IMR-90 (cell line): ENCODE results near the gene PGF. TPM values are rescaled to one million over a fixed set of nuclear protein-coding genes. Genes with fewer than 3 reads are reported as not detected.

ENCODE experiments used
- ATAC-seq: fragments of 200-7000 bp; cut with Tn5 transposase; 2 replicates; pipeline ENCODE4 v1.9.1; 2020; ENCODE audit warnings: low read depth, mild to moderate bottlenecking, moderate library complexity
- BruUV-seq: library from RNA; stranded (reverse); fragments of 400-500 nt; replicated peaks from 2 replicates; lab custom pipeline; 2021; lab: Mats Ljungman, UMichigan
- CTCF ChIA-PET: fragments of 300-600 bp; formaldehyde crosslinking; extraction: SDS; loops from one replicate; lab custom pipeline; 2021; ENCODE audit warnings: antibody characterized with exemption; lab: Yijun Ruan, JAX
- POLR2A ChIA-PET: fragments of 300-600 bp; sonication (Branson Sonifier 250); formaldehyde crosslinking; loops from one replicate; lab custom pipeline; 2022; ENCODE audit warnings: antibody characterized with exemption; ENCODE audit not compliant: unreplicated experiment; lab: Charles Lee
- DNase-seq: peaks from one replicate; pipeline ENCODE4 v3.0.0; 2013
- H2AFZ ChIP-seq: replicated peaks from 2 replicates; pipeline ENCODE3; 2013; ENCODE audit warnings: low read length, mild to moderate bottlenecking; ENCODE audit not compliant: poor library complexity
- H2AK5ac ChIP-seq: 2 replicates; pipeline ENCODE4 v1.6.1; 2013; ENCODE audit warnings: low read depth, low read length, inconsistent platforms
- H2AK9ac ChIP-seq: replicated peaks from 2 replicates; pipeline ENCODE3; 2013; ENCODE audit warnings: mild to moderate bottlenecking, low read depth, low read length, moderate library complexity; ENCODE audit not compliant: poor library complexity
- H2BK120ac ChIP-seq: 2 replicates; pipeline ENCODE4 v1.6.1; 2013; ENCODE audit warnings: low read depth, low read length, inconsistent platforms
- H2BK15ac ChIP-seq: 3 replicates; pipeline ENCODE4 v1.6.1; 2013; ENCODE audit warnings: low read depth, low read length, inconsistent platforms
- H2BK20ac ChIP-seq: 2 replicates; pipeline ENCODE4 v1.6.1; 2013; ENCODE audit warnings: low read depth, mild to moderate bottlenecking, inconsistent platforms, low read length, moderate library complexity
- H2BK5ac ChIP-seq: 2 replicates; pipeline ENCODE4 v1.6.1; 2013; ENCODE audit warnings: mild to moderate bottlenecking, low read depth, low read length, inconsistent platforms; ENCODE audit not compliant: poor library complexity, severe bottlenecking
- H3K14ac ChIP-seq: replicated peaks from 2 replicates; pipeline ENCODE4 v1.6.1; 2013; ENCODE audit warnings: low read depth, low read length, inconsistent platforms
- H3K18ac ChIP-seq: 2 replicates; pipeline ENCODE4 v1.6.1; 2013; ENCODE audit warnings: low read depth, low read length, control low read depth
- H3K23ac ChIP-seq: 2 replicates; pipeline ENCODE4 v1.6.1; 2013; ENCODE audit warnings: low read depth, low read length, inconsistent platforms
- H3K27ac ChIP-seq: 2 replicates; pipeline ENCODE4 v1.5.1; 2013; ENCODE audit warnings: mild to moderate bottlenecking, control low read depth, low read length; ENCODE audit not compliant: insufficient read depth
- H3K27me3 ChIP-seq: 2 replicates; pipeline ENCODE4 v1.6.1; 2013; ENCODE audit warnings: low read length; ENCODE audit not compliant: control insufficient read depth, insufficient read depth
- H3K36me3 ChIP-seq: 2 replicates; pipeline ENCODE4 v1.6.1; 2013; ENCODE audit warnings: low read length, mixed read lengths; ENCODE audit not compliant: control insufficient read depth, insufficient read depth
- H3K4ac ChIP-seq: 2 replicates; pipeline ENCODE4 v1.6.1; 2013; ENCODE audit warnings: low read depth, low read length, inconsistent platforms
- H3K4me1 ChIP-seq: 2 replicates; pipeline ENCODE4 v1.6.1; 2013; ENCODE audit warnings: low read length, mixed read lengths; ENCODE audit not compliant: control insufficient read depth, insufficient read depth
- H3K4me2 ChIP-seq: 2 replicates; pipeline ENCODE4 v1.6.1; 2013; ENCODE audit warnings: low read depth, mild to moderate bottlenecking, control low read depth, low read length, moderate library complexity
- H3K4me3 ChIP-seq: 2 replicates; pipeline ENCODE4 v1.5.1; 2013; ENCODE audit warnings: low read depth, mild to moderate bottlenecking, control low read depth, low read length, moderate library complexity; ENCODE audit not compliant: insufficient read depth
- H3K56ac ChIP-seq: 2 replicates; pipeline ENCODE4 v1.6.1; 2013; ENCODE audit warnings: low read length, inconsistent platforms; ENCODE audit not compliant: insufficient read depth; ENCODE audit errors: extremely low read depth
- H3K79me1 ChIP-seq, 2 experiments: 2 replicates each; pipeline ENCODE4 v1.6.1; 2013; ENCODE audit warnings: low read length in 2 of 2, inconsistent platforms in 1 of 2, low read depth in 1 of 2
- H3K9ac ChIP-seq: 2 replicates; pipeline ENCODE4 v1.6.1; 2013; ENCODE audit warnings: low read depth, low read length, control low read depth
- H3K9me1 ChIP-seq: 2 replicates; pipeline ENCODE4 v1.6.1; 2013; ENCODE audit warnings: low read length, inconsistent platforms; ENCODE audit not compliant: insufficient read depth
- H3K9me3 ChIP-seq: 2 replicates; pipeline ENCODE4 v1.6.1; 2013; ENCODE audit warnings: low read length; ENCODE audit not compliant: control insufficient read depth, insufficient read depth
- H4K20me1 ChIP-seq: 2 replicates; pipeline ENCODE4 v1.6.1; 2013; ENCODE audit warnings: low read length, inconsistent platforms; ENCODE audit not compliant: insufficient read depth
- H4K5ac ChIP-seq: 2 replicates; pipeline ENCODE4 v1.6.1; 2013; ENCODE audit warnings: mild to moderate bottlenecking, low read depth, low read length, control low read depth
- H4K8ac ChIP-seq, 2 experiments: 2 replicates each; pipeline ENCODE4 v1.6.1; 2013; ENCODE audit warnings: low read depth in 2 of 2, low read length in 2 of 2, control low read depth in 1 of 2, inconsistent platforms in 1 of 2
- H4K91ac ChIP-seq: 2 replicates; pipeline ENCODE4 v1.6.1; 2013; ENCODE audit warnings: low read depth, low read length, inconsistent platforms; ENCODE audit not compliant: insufficient read depth
- BHLHE40 ChIP-seq: fragments of 150-350 bp; IDR thresholded peaks from 2 replicates; pipeline ENCODE4 v1.6.1; 2016; ENCODE audit warnings: mild to moderate bottlenecking, low read depth, low read length
- CHD1 ChIP-seq: IDR thresholded peaks from 2 replicates; pipeline ENCODE4 v1.6.1; 2012; ENCODE audit warnings: low read depth, low read length, improper control_type of control experiment
- ELK1 ChIP-seq: fragments of 150-350 bp; IDR thresholded peaks from 2 replicates; pipeline ENCODE4 v1.6.1; 2016; ENCODE audit warnings: low read depth, mild to moderate bottlenecking, low read length, moderate library complexity, borderline replicate concordance
- FOS ChIP-seq: fragments of 150-350 bp; IDR thresholded peaks from 2 replicates; pipeline ENCODE4 v1.6.1; 2016; ENCODE audit warnings: low read depth, low read length
- MAFK ChIP-seq: IDR thresholded peaks from 2 replicates; pipeline ENCODE4 v1.6.1; 2012; ENCODE audit warnings: low read depth, low read length, improper control_type of control experiment
- MAZ ChIP-seq: IDR thresholded peaks from 2 replicates; pipeline ENCODE4 v1.6.1; 2012; ENCODE audit warnings: low read depth, mild to moderate bottlenecking, low read length, improper control_type of control experiment, moderate library complexity, borderline replicate concordance
- MXI1 ChIP-seq: IDR thresholded peaks from 2 replicates; pipeline ENCODE4 v1.6.1; 2012; ENCODE audit warnings: low read depth, mild to moderate bottlenecking, low read length, moderate library complexity, borderline replicate concordance
- NFE2L2 ChIP-seq: fragments of 150-350 bp; IDR thresholded peaks from 2 replicates; pipeline ENCODE4 v1.6.1; 2016; ENCODE audit warnings: low read depth, mild to moderate bottlenecking, low read length
- RAD21 ChIP-seq: IDR thresholded peaks from 2 replicates; pipeline ENCODE4 v1.6.1; 2012; ENCODE audit warnings: low read length, improper control_type of control experiment
- RCOR1 ChIP-seq: IDR thresholded peaks from 2 replicates; pipeline ENCODE4 v1.6.1; 2012; ENCODE audit warnings: mild to moderate bottlenecking, low read length, improper control_type of control experiment; ENCODE audit not compliant: insufficient replicate concordance
- RFX5 ChIP-seq: IDR thresholded peaks from 2 replicates; pipeline ENCODE4 v1.8.0; 2012; ENCODE audit warnings: low read depth, mild to moderate bottlenecking, low read length, moderate library complexity
- SMC3 ChIP-seq: fragments of 150-350 bp; IDR thresholded peaks from 2 replicates; pipeline ENCODE4 v1.6.1; 2016; ENCODE audit warnings: low read depth, mild to moderate bottlenecking, antibody characterized with exemption, low read length, moderate library complexity
- WGBS, 2 experiments: methylation state at CpG; one replicate each; pipeline versions ENCODE4 v1.1.5 to v1.1.7; 2013; ENCODE audit warnings: missing lambda C conversion rate in 2 of 2; ENCODE audit not compliant: insufficient read length in 1 of 2; ENCODE audit errors: extremely low coverage in 2 of 2; 5-methylcytosine and 5-hydroxymethylcytosine counted together
- dilution Hi-C: fragments of 300-500 bp; cut with HindIII; formaldehyde crosslinking; loops from one replicate; pipeline ENCODE4 v1.14.3; 2018; ENCODE audit warnings: low sequenced_read_pairs; ENCODE audit not compliant: unreplicated experiment
- in situ Hi-C: fragments of 300-500 bp; cut with MboI; formaldehyde crosslinking; loops from 3 replicates; pipeline ENCODE4 v1.14.3; 2019; ENCODE audit warnings: low sequenced_read_pairs, inconsistent platforms, mixed read lengths
- intact Hi-C: fragments of 100-400 bp; cut with micrococcal nuclease; formaldehyde crosslinking; loops from 2 replicates; pipeline ENCODE4 v1.10.0; 2022
- polyA plus RNA-seq, 3 experiments: library from polyadenylated mRNA; depleted of rRNA; stranded (reverse); fragments of >200 nt; gene quantifications; 2 replicates each; pipeline ENCODE4 v1.2.3, GENCODE V29; 2012; ENCODE audit warnings: low replicate concordance in 1 of 3
- total RNA-seq: library from RNA; depleted of rRNA; stranded (reverse); fragments of >200 nt; gene quantifications from 2 replicates; pipeline ENCODE4 v1.2.3, GENCODE V29; 2012
- TF ChIP-seq, protein P1 (sequence below): fragments of 150-350 bp; IDR thresholded peaks from 2 replicates; pipeline ENCODE4 v1.6.1; 2017; ENCODE audit warnings: mild to moderate bottlenecking, antibody characterized with exemption, low read length, low read depth
- TF ChIP-seq, protein P2 (sequence below): conservative IDR thresholded peaks from 2 replicates; pipeline ENCODE4 v1.5.1; 2012; ENCODE audit warnings: mild to moderate bottlenecking, low read depth, low read length, improper control_type of control experiment

PGF gene
- total and polyA plus RNA-seq, 2 of the 4 experiments (the other 2 are of a cell fraction), result 0.36 to 0.39 TPM

DNA sequence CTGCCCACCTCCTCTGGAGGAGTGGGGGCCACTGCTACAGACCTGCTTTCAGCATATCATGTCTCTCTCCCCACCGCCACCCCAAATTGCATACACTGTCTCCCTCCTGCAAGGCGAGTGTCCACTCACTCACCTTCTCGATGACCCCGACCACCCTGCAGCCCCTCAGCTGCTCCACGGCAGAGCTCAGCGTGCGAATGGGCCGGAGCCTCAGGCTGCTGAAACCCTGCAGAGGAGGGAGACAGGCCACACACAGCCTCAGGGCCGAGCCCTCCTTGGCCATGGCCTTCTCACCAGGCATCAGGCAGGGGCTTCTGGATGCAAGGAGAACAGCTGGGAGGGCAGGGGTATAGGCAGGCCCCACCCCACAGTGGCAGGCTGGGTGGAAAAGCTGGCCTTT, 37.0 kb downstream of the PGF start:
- Histone ChIP-seq H3K4me1 (peaks cover 4% of the 10 kb centered on the region; the same call in 1 of the 2 replicates), H3K9ac (no peak overlapping the region), H4K20me1 (no peaks in the 10 kb centered on the region), H2BK20ac (no peak overlapping the region), H3K18ac (no peak overlapping the region), H3K36me3 (no peaks in the 10 kb centered on the region), H4K91ac (no peak overlapping the region), H2BK120ac (no peak overlapping the region), H2AK9ac (peak overlapping the region; percentile 57), H3K4me3 (no peak overlapping the region), H4K5ac (no peak overlapping the region), H3K56ac (no peak overlapping the region), H3K14ac (no peak overlapping the region), H3K27me3 (no peaks in the 10 kb centered on the region), H4K8ac (no peak overlapping the region), H2AK5ac (no peak overlapping the region), H2BK5ac (no peak overlapping the region), H3K23ac (no peak overlapping the region), H3K4ac (no peak overlapping the region), H3K27ac (no peak overlapping the region), H3K9me3 (no peaks in the 10 kb centered on the region), H3K79me1 (no peaks in the 10 kb centered on the region), H2BK15ac (no peak overlapping the region), H2AFZ (peak overlapping the region; percentile 33), H3K4me2 (no peak overlapping the region), H3K9me1 (0 out of 2 replicates have a peak, but pooled peaks cover 2% of the 10 kb centered on the region)
- ChIA-PET CTCF (no interaction called here), POLR2A (no interaction called here)
- in situ Hi-C loops (loop anchor here (10.0 kb wide), 1 partner anchor 386 kb away; no protein-coding TSS in a partner anchor), intact Hi-C loops (no loop called here), dilution Hi-C loops (no loop called here)
- no peak for DNase-seq
- TF ChIP-seq ELK1, result no peak
- no peak for TF ChIP-seq BHLHE40
- TF ChIP-seq, protein P1, sequence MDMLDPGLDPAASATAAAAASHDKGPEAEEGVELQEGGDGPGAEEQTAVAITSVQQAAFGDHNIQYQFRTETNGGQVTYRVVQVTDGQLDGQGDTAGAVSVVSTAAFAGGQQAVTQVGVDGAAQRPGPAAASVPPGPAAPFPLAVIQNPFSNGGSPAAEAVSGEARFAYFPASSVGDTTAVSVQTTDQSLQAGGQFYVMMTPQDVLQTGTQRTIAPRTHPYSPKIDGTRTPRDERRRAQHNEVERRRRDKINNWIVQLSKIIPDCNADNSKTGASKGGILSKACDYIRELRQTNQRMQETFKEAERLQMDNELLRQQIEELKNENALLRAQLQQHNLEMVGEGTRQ, result no peak
- TF ChIP-seq FOS, result no peak
- no peak for TF ChIP-seq MAZ
- TF ChIP-seq CHD1, result no peak
- TF ChIP-seq RCOR1, result no peak
- no peak for TF ChIP-seq RFX5
- no peak for TF ChIP-seq RAD21
- TF ChIP-seq, protein P2, sequence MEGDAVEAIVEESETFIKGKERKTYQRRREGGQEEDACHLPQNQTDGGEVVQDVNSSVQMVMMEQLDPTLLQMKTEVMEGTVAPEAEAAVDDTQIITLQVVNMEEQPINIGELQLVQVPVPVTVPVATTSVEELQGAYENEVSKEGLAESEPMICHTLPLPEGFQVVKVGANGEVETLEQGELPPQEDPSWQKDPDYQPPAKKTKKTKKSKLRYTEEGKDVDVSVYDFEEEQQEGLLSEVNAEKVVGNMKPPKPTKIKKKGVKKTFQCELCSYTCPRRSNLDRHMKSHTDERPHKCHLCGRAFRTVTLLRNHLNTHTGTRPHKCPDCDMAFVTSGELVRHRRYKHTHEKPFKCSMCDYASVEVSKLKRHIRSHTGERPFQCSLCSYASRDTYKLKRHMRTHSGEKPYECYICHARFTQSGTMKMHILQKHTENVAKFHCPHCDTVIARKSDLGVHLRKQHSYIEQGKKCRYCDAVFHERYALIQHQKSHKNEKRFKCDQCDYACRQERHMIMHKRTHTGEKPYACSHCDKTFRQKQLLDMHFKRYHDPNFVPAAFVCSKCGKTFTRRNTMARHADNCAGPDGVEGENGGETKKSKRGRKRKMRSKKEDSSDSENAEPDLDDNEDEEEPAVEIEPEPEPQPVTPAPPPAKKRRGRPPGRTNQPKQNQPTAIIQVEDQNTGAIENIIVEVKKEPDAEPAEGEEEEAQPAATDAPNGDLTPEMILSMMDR, result no peak
- TF ChIP-seq MAFK, result no peak
- no peak for TF ChIP-seq MXI1
- no peak for TF ChIP-seq NFE2L2
- no peak for TF ChIP-seq SMC3
- no TSS peak for BruUV-seq
- ATAC-seq, result no peak
- WGBS, 2 experiments, result 91% methylated on average over 4 of the region's 9 CpGs; no CpG with 5 or more reads in 1 of the 2 experiments
